Measurements from ENCODE around the gene KMT2E. TPM values are rescaled to one million over a fixed set of nuclear protein-coding genes. Genes with fewer than 3 reads are reported as not detected.
A peak's percentile ranks its signal among the peaks of the same experiment; 100 is the strongest.

Gene KMT2E
- total RNA-seq, 1 donor from 2014 or later: 109 TPM

GRCh38 chr7:104968648-104969047, 45.4 kb upstream of the KMT2E start:
- peaks cover 6% of the 10 kb centered on the region for H3K4me1 Mint-ChIP-seq
- H3K27ac Mint-ChIP-seq: no peak overlapping the region
- no peak overlapping the region for H3K4me3 Mint-ChIP-seq
- no peak for DNase-seq (ENCODE audit: low spot score in 2 of 2, unreplicated experiment in 2 of 2)
- no peak for TF ChIP-seq CTCF (IDR thresholded peaks at IDR 0.05; ENCODE audit: unreplicated experiment)
- H3K27me3 Mint-ChIP-seq (ENCODE audit: low read depth): no peaks in the 10 kb centered on the region
- H3K36me3 Mint-ChIP-seq: no peaks in the 10 kb centered on the region
- no peaks in the 10 kb centered on the region for H3K9me3 Mint-ChIP-seq

GRCh38 chr7:104969183-104969582, 44.8 kb upstream of the KMT2E start:
- TF ChIP-seq CTCF (IDR thresholded peaks at IDR 0.05; ENCODE audit: unreplicated experiment): no peak
- Mint-ChIP-seq H3K27me3 (ENCODE audit: low read depth) (no peaks in the 10 kb centered on the region), H3K4me1 (peaks cover 7% of the 10 kb centered on the region), H3K36me3 (peaks cover 1% of the 10 kb centered on the region), H3K9me3 (no peaks in the 10 kb centered on the region), H3K4me3 (no peak overlapping the region), H3K27ac (no peak overlapping the region)
- DNase-seq (ENCODE audit: low spot score in 2 of 2, unreplicated experiment in 2 of 2): no peak

GRCh38 chr7:104971290-104972071, 42.5 kb upstream of the KMT2E start:
- Mint-ChIP-seq H3K4me1 (peaks cover 9% of the 10 kb centered on the region), H3K9me3 (no peaks in the 10 kb centered on the region), H3K27ac (peak overlapping the region; percentile 39), H3K36me3 (peaks cover 5% of the 10 kb centered on the region), H3K4me3 (no peak overlapping the region), H3K27me3 (ENCODE audit: low read depth) (no peaks in the 10 kb centered on the region)
- no peak for TF ChIP-seq CTCF (IDR thresholded peaks at IDR 0.05; ENCODE audit: unreplicated experiment)
- DNase-seq (ENCODE audit: low spot score in 2 of 2, unreplicated experiment in 2 of 2): no peak

- no peak for TF ChIP-seq CTCF (IDR thresholded peaks at IDR 0.05; ENCODE audit: unreplicated experiment)
Measured at GRCh38 chr7:104972500-104972899, 41.5 kb upstream of the KMT2E start.

GRCh38 chr7:104973227-104973626, 40.8 kb upstream of the KMT2E start:
- no peaks in the 10 kb centered on the region for H3K9me3 Mint-ChIP-seq
- H3K4me1 Mint-ChIP-seq: peaks cover 12% of the 10 kb centered on the region
- H3K36me3 Mint-ChIP-seq: peaks cover 5% of the 10 kb centered on the region
- H3K27me3 Mint-ChIP-seq (ENCODE audit: low read depth): no peaks in the 10 kb centered on the region
- no peak for DNase-seq (ENCODE audit: low spot score in 2 of 2, unreplicated experiment in 2 of 2)
- no peak overlapping the region for H3K4me3 Mint-ChIP-seq
- no peak overlapping the region for H3K27ac Mint-ChIP-seq
- TF ChIP-seq CTCF (IDR thresholded peaks at IDR 0.05; ENCODE audit: unreplicated experiment): no peak

More at GRCh38 chr7:104972500-104972899, 41.5 kb upstream of the KMT2E start:
- Mint-ChIP-seq H3K4me3 (no peak overlapping the region), H3K27me3 (ENCODE audit: low read depth) (no peaks in the 10 kb centered on the region), H3K27ac (no peak overlapping the region), H3K9me3 (no peaks in the 10 kb centered on the region), H3K4me1 (peaks cover 10% of the 10 kb centered on the region), H3K36me3 (peaks cover 5% of the 10 kb centered on the region)
- DNase-seq (ENCODE audit: low spot score in 2 of 2, unreplicated experiment in 2 of 2): no peak
